Hematopoietic multipotent progenitor cell treated with erythropoietin and hydrocortisone succinate and interleukin-3 and kit ligand, for 8 days (in vitro differentiated cells): ENCODE measurements around the gene CBL.
A peak's percentile ranks its signal among the peaks of the same experiment; 100 is the strongest.
"Not testable (repeated sequence)": the region's sequence is repeated elsewhere in the genome, so short reads cannot be mapped to it uniquely, and the experiment has no call there.

Experiments
- DNase-seq: peaks from one replicate; pipeline ENCODE4 v3.0.0-alpha.2; 2015

CBL gene

GRCh38 chr11:119205574-119206510 is at the start of gene CBL:
Gene CBL, plus strand, starts transcription at chr11:119206339. Its CDS starts 79 bp downstream, at chr11:119206418.
- peak; percentile 90 for DNase-seq

- DNase-seq = no peak
Measured at GRCh38 chr11:119156496-119156895, 49.6 kb upstream of the CBL start.

GRCh38 chr11:119157063-119157462 is 49.1 kb upstream of the CBL start:
- peak; percentile 36 for DNase-seq

GRCh38 chr11:119158467-119158866 is 47.7 kb upstream of the CBL start:
- DNase-seq = no peak

GRCh38 chr11:119160151-119160550 is 46.0 kb upstream of the CBL start:
- DNase-seq = no peak

- DNase-seq = no peak
Measured at GRCh38 chr11:119161871-119162270, 44.3 kb upstream of the CBL start.

GRCh38 chr11:119166368-119167076 is 39.6 kb upstream of the CBL start:
- DNase-seq = no peak

GRCh38 chr11:119167077-119167458 is 39.1 kb upstream of the CBL start:
- DNase-seq = not testable (repeated sequence)

- no peak for DNase-seq
Measured at GRCh38 chr11:119167933-119168332, 38.2 kb upstream of the CBL start.

GRCh38 chr11:119168471-119169281 is 37.5 kb upstream of the CBL start, which contains the start of gene NLRX1:
Gene NLRX1, plus strand, starts transcription at chr11:119168725. Its CDS starts 2,679 bp downstream, at chr11:119171404.
- peak; percentile 89 for DNase-seq

GRCh38 chr11:119169282-119169719 is 36.8 kb upstream of the CBL start:
- peak; percentile 55 for DNase-seq

GRCh38 chr11:119172513-119172912 is 33.6 kb upstream of the CBL start:
- DNase-seq = peak; percentile 40

- no peak for DNase-seq
Measured at GRCh38 chr11:119173453-119173852, 32.7 kb upstream of the CBL start.

GRCh38 chr11:119175493-119176077 is 30.6 kb upstream of the CBL start:
- no peak for DNase-seq

- DNase-seq = no peak
Measured at GRCh38 chr11:119178166-119178680, 27.9 kb upstream of the CBL start.

- no peak for DNase-seq
Measured at GRCh38 chr11:119179342-119179741, 26.8 kb upstream of the CBL start.

GRCh38 chr11:119179983-119180382 is 26.2 kb upstream of the CBL start:
- no peak for DNase-seq

GRCh38 chr11:119180729-119181676 is 25.1 kb upstream of the CBL start:
- DNase-seq = no peak

- no peak for DNase-seq
Measured at GRCh38 chr11:119181677-119182412, 24.3 kb upstream of the CBL start.

- DNase-seq = not testable (repeated sequence)
Measured at GRCh38 chr11:119184399-119184798, 21.7 kb upstream of the CBL start.
